ENCODE measurements around the gene MARK4. TPM values are rescaled to one million over a fixed set of nuclear protein-coding genes. Genes with fewer than 3 reads are reported as not detected.

MARK4 gene
- total and polyA plus RNA-seq, 2 experiments from 2014 or later, result 16.6 to 38.6 TPM

DNA sequence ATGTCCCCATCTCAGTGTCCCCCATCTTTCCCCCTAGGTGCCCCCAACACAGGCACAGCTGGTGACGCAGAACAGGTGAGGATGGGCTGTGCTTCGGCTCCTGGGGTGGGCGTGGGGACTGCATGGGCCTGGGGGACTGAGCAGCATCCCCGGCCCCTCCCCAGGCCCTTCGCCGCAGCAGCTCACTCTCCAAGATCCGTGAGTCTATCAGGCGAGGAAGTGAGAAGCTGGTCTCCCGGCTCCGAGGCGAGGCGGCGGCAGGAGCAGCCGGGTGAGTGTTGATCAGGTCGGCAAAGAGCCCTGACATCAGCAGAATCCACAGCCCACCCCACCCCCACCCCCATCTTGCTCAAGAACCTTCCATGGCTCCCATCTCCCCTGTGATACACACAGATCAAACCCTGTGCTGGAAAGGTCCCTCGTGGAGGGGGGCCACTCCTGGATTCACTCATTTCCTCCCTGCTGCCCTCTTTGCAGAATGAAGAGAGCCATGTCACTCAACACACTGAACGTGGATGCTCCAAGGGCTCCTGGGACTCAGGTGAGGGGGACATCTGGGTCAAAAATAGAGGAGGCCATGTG lies 99.5 kb downstream of the MARK4 start:
- Mint-ChIP-seq H3K4me1 (no peaks in the 10 kb centered on the region; the same call in 1 of the 3 replicates), H3K9me3 (no peaks in the 10 kb centered on the region), H3K27ac (no peak overlapping the region), H3K27me3 (ENCODE audit: insufficient read depth, low read depth, poor library complexity) (peaks cover 10% of the 10 kb centered on the region), H3K36me3 (ENCODE audit: low read depth) (peaks cover 47% of the 10 kb centered on the region), H3K4me3 (no peak overlapping the region)
- ATAC-seq (no peak), DNase-seq (ENCODE audit: low spot score) (no peak)
- Histone ChIP-seq H3K4me1 (ENCODE audit: insufficient read depth) (no peaks in the 10 kb centered on the region), H3K36me3 (ENCODE audit: insufficient read depth) (peaks cover 13% of the 10 kb centered on the region; the same call in 1 of the 2 replicates), H3K4me3 (no peak overlapping the region), H4K20me1 (replicated peaks; ENCODE audit: insufficient read depth) (peaks cover 3% of the 10 kb centered on the region), H2AFZ (no peak overlapping the region), H3K9me2 (ENCODE audit: insufficient read depth) (no peaks in the 10 kb centered on the region), H3K79me2 (replicated peaks; ENCODE audit: insufficient read depth) (no peaks in the 10 kb centered on the region), H3F3A (replicated peaks; ENCODE audit: low read depth) (no peaks in the 10 kb centered on the region), H3K27ac (ENCODE audit: low read depth) (no peak overlapping the region), H3K27me3 (ENCODE audit: insufficient read depth) (no peaks in the 10 kb centered on the region), H3K4me2 (no peak overlapping the region)
- TF ChIP-seq ZNF114 (CRISPR knock-in tag; IDR thresholded peaks at IDR 0.05), result no peak
- no peak for TF ChIP-seq ZNF331 (CRISPR knock-in tag; IDR thresholded peaks at IDR 0.05; ENCODE audit: low read depth)
- no peak for TF ChIP-seq ZNF462 (CRISPR knock-in tag; IDR thresholded peaks at IDR 0.05)
- no peak for TF ChIP-seq NANOG (IDR thresholded peaks at IDR 0.05; ENCODE audit: borderline replicate concordance)
- TF ChIP-seq EZH2 (IDR thresholded peaks at IDR 0.05; ENCODE audit: low read depth, unreplicated experiment), result no peak
- no peak for TF ChIP-seq CREB1 (CRISPR knock-in tag; IDR thresholded peaks at IDR 0.05; ENCODE audit: low read depth)
- TF ChIP-seq JUNB (IDR thresholded peaks at IDR 0.05; ENCODE audit: unreplicated experiment), result no peak
- no peak for TF ChIP-seq EZH2phosphoT487 (IDR thresholded peaks at IDR 0.05; ENCODE audit: unreplicated experiment)
- TF ChIP-seq, protein P1, sequence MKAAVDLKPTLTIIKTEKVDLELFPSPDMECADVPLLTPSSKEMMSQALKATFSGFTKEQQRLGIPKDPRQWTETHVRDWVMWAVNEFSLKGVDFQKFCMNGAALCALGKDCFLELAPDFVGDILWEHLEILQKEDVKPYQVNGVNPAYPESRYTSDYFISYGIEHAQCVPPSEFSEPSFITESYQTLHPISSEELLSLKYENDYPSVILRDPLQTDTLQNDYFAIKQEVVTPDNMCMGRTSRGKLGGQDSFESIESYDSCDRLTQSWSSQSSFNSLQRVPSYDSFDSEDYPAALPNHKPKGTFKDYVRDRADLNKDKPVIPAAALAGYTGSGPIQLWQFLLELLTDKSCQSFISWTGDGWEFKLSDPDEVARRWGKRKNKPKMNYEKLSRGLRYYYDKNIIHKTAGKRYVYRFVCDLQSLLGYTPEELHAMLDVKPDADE (IDR thresholded peaks at IDR 0.05), result no peak
- TF ChIP-seq, protein P2, sequence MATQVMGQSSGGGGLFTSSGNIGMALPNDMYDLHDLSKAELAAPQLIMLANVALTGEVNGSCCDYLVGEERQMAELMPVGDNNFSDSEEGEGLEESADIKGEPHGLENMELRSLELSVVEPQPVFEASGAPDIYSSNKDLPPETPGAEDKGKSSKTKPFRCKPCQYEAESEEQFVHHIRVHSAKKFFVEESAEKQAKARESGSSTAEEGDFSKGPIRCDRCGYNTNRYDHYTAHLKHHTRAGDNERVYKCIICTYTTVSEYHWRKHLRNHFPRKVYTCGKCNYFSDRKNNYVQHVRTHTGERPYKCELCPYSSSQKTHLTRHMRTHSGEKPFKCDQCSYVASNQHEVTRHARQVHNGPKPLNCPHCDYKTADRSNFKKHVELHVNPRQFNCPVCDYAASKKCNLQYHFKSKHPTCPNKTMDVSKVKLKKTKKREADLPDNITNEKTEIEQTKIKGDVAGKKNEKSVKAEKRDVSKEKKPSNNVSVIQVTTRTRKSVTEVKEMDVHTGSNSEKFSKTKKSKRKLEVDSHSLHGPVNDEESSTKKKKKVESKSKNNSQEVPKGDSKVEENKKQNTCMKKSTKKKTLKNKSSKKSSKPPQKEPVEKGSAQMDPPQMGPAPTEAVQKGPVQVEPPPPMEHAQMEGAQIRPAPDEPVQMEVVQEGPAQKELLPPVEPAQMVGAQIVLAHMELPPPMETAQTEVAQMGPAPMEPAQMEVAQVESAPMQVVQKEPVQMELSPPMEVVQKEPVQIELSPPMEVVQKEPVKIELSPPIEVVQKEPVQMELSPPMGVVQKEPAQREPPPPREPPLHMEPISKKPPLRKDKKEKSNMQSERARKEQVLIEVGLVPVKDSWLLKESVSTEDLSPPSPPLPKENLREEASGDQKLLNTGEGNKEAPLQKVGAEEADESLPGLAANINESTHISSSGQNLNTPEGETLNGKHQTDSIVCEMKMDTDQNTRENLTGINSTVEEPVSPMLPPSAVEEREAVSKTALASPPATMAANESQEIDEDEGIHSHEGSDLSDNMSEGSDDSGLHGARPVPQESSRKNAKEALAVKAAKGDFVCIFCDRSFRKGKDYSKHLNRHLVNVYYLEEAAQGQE (IDR thresholded peaks at IDR 0.05; ENCODE audit: unreplicated experiment), result no peak
- no peak for TF ChIP-seq STAT1 (IDR thresholded peaks at IDR 0.05; ENCODE audit: unreplicated experiment)
- no peak for TF ChIP-seq POLR2AphosphoS5 (IDR thresholded peaks at IDR 0.05; ENCODE audit: low read depth)
- TF ChIP-seq CTCF (conservative IDR thresholded peaks at IDR 0.05; ENCODE audit: low read depth in 2 of 2), result no peak
